ENCODE measurements around the gene AFTPH. TPM values are rescaled to one million over a fixed set of nuclear protein-coding genes. Genes with fewer than 3 reads are reported as not detected.
A peak's percentile ranks its signal among the peaks of the same experiment; 100 is the strongest.

AFTPH gene
- total RNA-seq, 1 experiment from 2014 or later = 40.5 TPM

GRCh38 chr2:64635976-64636911 lies 112.1 kb downstream of the AFTPH start:
- TF ChIP-seq EZH2 (IDR thresholded peaks at IDR 0.05; ENCODE audit: low read depth) (no peak), CTCF (conservative IDR thresholded peaks at IDR 0.05) (no peak)
- Histone ChIP-seq H3K4me2 (no peak overlapping the region), H3K27ac (no peak overlapping the region), H3K79me2 (ENCODE audit: low read depth) (peaks cover 79% of the 10 kb centered on the region), H3K9me2 (ENCODE audit: insufficient read depth) (no peaks in the 10 kb centered on the region), H3K9me3 (ENCODE audit: insufficient read depth, low read depth) (no peaks in the 10 kb centered on the region), H3K4me3 (no peak overlapping the region), H4K20me1 (ENCODE audit: insufficient read depth) (peaks cover 18% of the 10 kb centered on the region; the same call in 1 of the 2 replicates), H3F3A (ENCODE audit: insufficient read depth, low read depth) (peaks cover 11% of the 10 kb centered on the region), H2AFZ (no peak overlapping the region), H3K36me3 (ENCODE audit: low read depth) (peaks cover 18% of the 10 kb centered on the region; the same call in 1 of the 2 replicates), H3K4me1 (replicated peaks; ENCODE audit: insufficient read depth) (peaks cover 21% of the 10 kb centered on the region; the same call in 1 of the 2 replicates), H3K27me3 (ENCODE audit: insufficient read depth, low read depth) (no peaks in the 10 kb centered on the region)
- BruUV-seq (replicated peaks) = no TSS peak
- no peak for DNase-seq
- ChIA-PET CTCF (interaction anchor here (0.5 kb wide), 1 partner anchor 228 kb away, joined by 5 read pairs; no protein-coding TSS in a partner anchor), POLR2A (ENCODE audit: unreplicated experiment) (interaction anchor here (0.6 kb wide), 1 partner anchor 18 kb away, joined by 3 read pairs; no protein-coding TSS in a partner anchor)
- intact Hi-C loops (cut with micrococcal nuclease; ENCODE audit: unreplicated experiment) = no loop called here

- ChIA-PET POLR2A (ENCODE audit: unreplicated experiment) (interaction anchor here (0.6 kb wide), 1 partner anchor 19 kb away, joined by 3 read pairs; no protein-coding TSS in a partner anchor), CTCF (interaction anchor here (0.5 kb wide), 1 partner anchor 227 kb away, joined by 5 read pairs; no protein-coding TSS in a partner anchor)
- Histone ChIP-seq H3K4me3 (no peak overlapping the region), H3K9me3 (ENCODE audit: insufficient read depth, low read depth) (no peaks in the 10 kb centered on the region), H3K79me2 (ENCODE audit: low read depth) (peaks cover 87% of the 10 kb centered on the region), H4K20me1 (ENCODE audit: insufficient read depth) (peaks cover 14% of the 10 kb centered on the region; the same call in 1 of the 2 replicates), H2AFZ (no peak overlapping the region), H3F3A (ENCODE audit: insufficient read depth, low read depth) (peaks cover 11% of the 10 kb centered on the region), H3K4me1 (replicated peaks; ENCODE audit: insufficient read depth) (peaks cover 24% of the 10 kb centered on the region), H3K36me3 (ENCODE audit: low read depth) (peaks cover 18% of the 10 kb centered on the region; the same call in 1 of the 2 replicates), H3K27me3 (ENCODE audit: insufficient read depth, low read depth) (no peaks in the 10 kb centered on the region), H3K4me2 (no peak overlapping the region), H3K27ac (0 out of 2 replicates have a peak overlapping the region, but pooled peaks have one; percentile 20), H3K9me2 (ENCODE audit: insufficient read depth) (no peaks in the 10 kb centered on the region)
- intact Hi-C loops (cut with micrococcal nuclease; ENCODE audit: unreplicated experiment) = no loop called here
- no TSS peak for BruUV-seq (replicated peaks)
- TF ChIP-seq CTCF (conservative IDR thresholded peaks at IDR 0.05) = no peak
- TF ChIP-seq EZH2 (IDR thresholded peaks at IDR 0.05; ENCODE audit: low read depth) = no peak
- DNase-seq = no peak
Observed at GRCh38 chr2:64637000-64637635, 113.0 kb downstream of the AFTPH start.

GRCh38 chr2:64637931-64638330 lies 113.8 kb downstream of the AFTPH start:
- TF ChIP-seq EZH2 (IDR thresholded peaks at IDR 0.05; ENCODE audit: low read depth) = no peak
- TF ChIP-seq CTCF (conservative IDR thresholded peaks at IDR 0.05) = no peak
- Histone ChIP-seq H3K9me2 (ENCODE audit: insufficient read depth) (no peaks in the 10 kb centered on the region), H3K4me2 (no peak overlapping the region), H3K27me3 (ENCODE audit: insufficient read depth, low read depth) (no peaks in the 10 kb centered on the region), H3K4me1 (replicated peaks; ENCODE audit: insufficient read depth) (peaks cover 32% of the 10 kb centered on the region), H3K36me3 (ENCODE audit: low read depth) (peaks cover 18% of the 10 kb centered on the region; the same call in 1 of the 2 replicates), H3K4me3 (no peak overlapping the region), H3K9me3 (ENCODE audit: insufficient read depth, low read depth) (no peaks in the 10 kb centered on the region), H3K27ac (peak overlapping the region; percentile 20; the same call in 1 of the 2 replicates), H3F3A (ENCODE audit: insufficient read depth, low read depth) (peaks cover 11% of the 10 kb centered on the region), H2AFZ (no peak overlapping the region), H4K20me1 (ENCODE audit: insufficient read depth) (peaks cover 14% of the 10 kb centered on the region; the same call in 1 of the 2 replicates), H3K79me2 (ENCODE audit: low read depth) (peaks cover 92% of the 10 kb centered on the region)
- intact Hi-C loops (cut with micrococcal nuclease; ENCODE audit: unreplicated experiment) = no loop called here
- DNase-seq = no peak
- ChIA-PET CTCF (no interaction called here), POLR2A (ENCODE audit: unreplicated experiment) (interaction anchor here (0.7 kb wide), 1 partner anchor 282 kb away, joined by 5 read pairs; no protein-coding TSS in a partner anchor)
- no TSS peak for BruUV-seq (replicated peaks)
